ENCODE results near the gene SLTM.

DNA sequence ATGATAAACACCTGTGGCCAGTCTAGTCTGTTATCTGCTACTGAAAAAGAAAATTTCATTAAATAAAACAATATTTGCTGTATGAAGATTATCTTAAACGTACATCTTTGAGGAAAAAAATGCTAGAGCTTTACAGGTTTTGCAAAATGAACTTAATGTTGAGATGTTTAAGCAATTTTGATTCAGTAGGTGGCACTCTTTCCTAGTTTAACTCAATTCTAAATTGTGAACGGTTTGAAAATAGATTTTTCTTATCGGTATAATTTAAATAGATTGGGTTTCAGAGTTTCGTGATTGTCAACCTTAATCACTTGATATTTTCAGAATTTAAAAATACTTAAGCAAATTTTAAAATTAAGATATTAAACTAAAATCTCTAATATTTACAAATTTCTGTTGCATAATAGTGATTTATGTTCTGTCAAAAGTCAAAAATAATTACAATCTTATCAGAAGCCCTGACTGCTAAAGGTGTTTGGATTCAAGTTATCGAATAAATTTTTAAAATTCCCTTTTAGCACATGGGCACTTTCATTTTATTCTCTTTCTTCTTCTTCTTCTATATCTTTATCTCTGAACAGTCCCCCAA, 47.0 kb upstream of the SLTM start:
- TF ChIP-seq FOXM1 (IDR thresholded peaks at IDR 0.05; ENCODE audit: borderline replicate concordance, low read depth), result no peak
- no peak for TF ChIP-seq NFIC (IDR thresholded peaks at IDR 0.05)
- TF ChIP-seq EP300 (IDR thresholded peaks at IDR 0.05; ENCODE audit: borderline replicate concordance), result no peak
- TF ChIP-seq, protein P1, sequence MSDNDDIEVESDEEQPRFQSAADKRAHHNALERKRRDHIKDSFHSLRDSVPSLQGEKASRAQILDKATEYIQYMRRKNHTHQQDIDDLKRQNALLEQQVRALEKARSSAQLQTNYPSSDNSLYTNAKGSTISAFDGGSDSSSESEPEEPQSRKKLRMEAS (IDR thresholded peaks at IDR 0.05), result no peak

All from Ishikawa (cell line).